Stimulated activated naive CD8-positive, alpha-beta T cell treated with anti-CD3 and anti-CD28 coated beads, Interleukin-15, Interleukin-2, amounts not matched to agents 100 ng/mL and 50 ng/mL, for 24 hours (primary cell): Measurements from ENCODE around the gene SIK2.

Experiments used
- H3K27ac Mint-ChIP-seq: one replicate; pipeline ENCODE4 v1.8.0; 2021; ENCODE audit warnings: mild to moderate bottlenecking, mixed read lengths
- H3K27me3 Mint-ChIP-seq: one replicate; pipeline ENCODE4 v1.8.0; 2021; ENCODE audit warnings: mixed read lengths
- H3K36me3 Mint-ChIP-seq: one replicate; pipeline ENCODE4 v1.8.0; 2021; ENCODE audit warnings: low read depth, mixed read lengths
- H3K4me1 Mint-ChIP-seq: one replicate; pipeline ENCODE4 v1.8.0; 2021; ENCODE audit warnings: low read depth, mixed read lengths
- H3K4me3 Mint-ChIP-seq: one replicate; pipeline ENCODE4 v1.8.0; 2021; ENCODE audit warnings: mild to moderate bottlenecking, mixed read lengths
- H3K9me3 Mint-ChIP-seq: one replicate; pipeline ENCODE4 v1.8.0; 2021; ENCODE audit warnings: mixed read lengths

SIK2 gene

DNA sequence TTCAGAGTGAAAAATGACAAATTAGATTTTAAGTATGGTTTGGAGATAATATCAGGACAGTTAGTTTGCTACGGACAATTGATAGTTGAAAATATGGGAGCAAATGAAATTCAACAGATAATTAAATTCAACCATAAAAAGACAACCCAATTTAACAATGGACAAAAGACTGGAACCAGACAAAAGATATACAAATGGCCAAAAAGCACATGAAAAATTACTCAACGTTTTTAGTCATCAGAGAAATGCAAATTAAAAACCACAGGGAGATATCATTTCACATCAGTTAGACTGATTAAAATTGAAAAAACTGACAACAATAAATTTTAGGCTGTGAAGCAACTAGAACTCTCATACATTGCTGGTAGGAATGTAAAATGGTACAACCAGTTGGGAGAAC is 27.2 kb downstream of the SIK2 start:
- peaks cover 20% of the 10 kb centered on the region for H3K36me3 Mint-ChIP-seq
- H3K4me3 Mint-ChIP-seq, result no peak overlapping the region
- no peaks in the 10 kb centered on the region for H3K9me3 Mint-ChIP-seq
- H3K4me1 Mint-ChIP-seq, result peaks cover 15% of the 10 kb centered on the region
- no peak overlapping the region for H3K27ac Mint-ChIP-seq
- H3K27me3 Mint-ChIP-seq, result no peaks in the 10 kb centered on the region

DNA sequence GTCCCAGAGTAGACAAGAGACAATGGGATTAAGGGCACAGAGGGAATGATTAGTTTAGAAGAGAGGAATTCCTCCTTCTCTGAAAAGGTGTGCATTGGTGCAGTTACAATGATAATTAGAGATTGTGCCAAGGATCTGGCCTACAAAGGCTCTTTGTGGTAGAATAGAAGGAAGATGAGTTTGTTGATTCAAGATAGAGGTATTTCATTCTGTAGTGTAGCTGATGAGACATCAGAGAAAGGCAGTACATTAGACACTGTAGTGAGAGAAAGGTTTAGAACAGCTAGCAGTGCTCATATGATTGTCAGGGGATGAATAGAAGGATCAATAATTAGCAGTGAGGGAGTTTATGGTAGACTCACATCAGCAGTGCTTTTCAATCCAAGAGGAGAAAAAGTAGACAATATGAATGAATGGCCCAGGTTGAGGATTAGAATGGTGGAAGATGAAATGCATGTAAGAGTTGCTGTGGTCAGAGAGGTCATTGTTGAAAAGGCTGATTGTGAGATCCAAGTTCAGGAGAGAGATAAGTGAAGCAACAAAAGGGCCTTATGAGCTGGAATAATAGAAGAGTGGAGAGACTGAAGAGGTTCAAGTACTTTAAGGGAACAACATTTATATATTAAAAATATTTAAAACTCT is 28.9 kb downstream of the SIK2 start:
- no peak overlapping the region for H3K27ac Mint-ChIP-seq
- H3K36me3 Mint-ChIP-seq, result peaks cover 11% of the 10 kb centered on the region
- no peaks in the 10 kb centered on the region for H3K27me3 Mint-ChIP-seq
- no peak overlapping the region for H3K4me3 Mint-ChIP-seq
- H3K4me1 Mint-ChIP-seq, result peaks cover 32% of the 10 kb centered on the region
- no peaks in the 10 kb centered on the region for H3K9me3 Mint-ChIP-seq

- H3K9me3 Mint-ChIP-seq, result no peaks in the 10 kb centered on the region
- no peak overlapping the region for H3K27ac Mint-ChIP-seq
- H3K4me3 Mint-ChIP-seq, result no peak overlapping the region
- H3K27me3 Mint-ChIP-seq, result no peaks in the 10 kb centered on the region
- peaks cover 36% of the 10 kb centered on the region for H3K4me1 Mint-ChIP-seq
- peaks cover 11% of the 10 kb centered on the region for H3K36me3 Mint-ChIP-seq
These were observed 29.4 kb downstream of the SIK2 start for GRCh38 chr11:111631666-111632039.

DNA sequence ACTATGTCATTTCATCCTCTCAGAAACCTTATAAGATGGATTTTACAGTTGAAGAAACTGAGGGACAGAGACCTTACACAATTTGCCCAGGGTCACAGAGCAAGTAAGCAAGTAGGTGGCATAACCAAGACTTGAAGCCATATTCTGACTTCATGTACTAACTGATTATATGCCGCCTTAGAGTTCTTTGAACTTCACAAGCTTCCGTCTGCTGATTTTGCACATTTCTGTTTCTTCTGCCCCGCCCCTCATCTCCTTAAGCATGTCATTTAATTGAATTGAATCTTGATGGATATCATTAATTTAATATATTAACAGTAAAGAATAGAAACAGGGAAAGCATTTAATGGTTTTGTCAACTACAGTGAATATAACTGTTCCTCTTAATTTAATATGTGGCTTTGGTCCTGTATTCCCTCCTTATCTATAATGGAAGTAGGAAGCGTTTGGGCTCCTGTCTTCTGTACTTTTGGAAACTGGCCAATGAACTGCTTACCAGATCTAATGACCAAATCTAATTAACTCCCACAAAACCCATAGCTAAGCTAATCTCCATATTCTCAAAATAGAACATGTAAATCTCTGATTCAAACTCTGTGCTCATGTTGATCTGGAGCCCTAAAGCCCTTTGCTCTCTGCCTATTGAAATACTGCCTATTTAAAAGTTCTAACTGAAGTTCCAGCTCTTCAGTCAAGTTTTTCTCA is 30.4 kb downstream of the SIK2 start:
- peaks cover 37% of the 10 kb centered on the region for H3K4me1 Mint-ChIP-seq
- H3K9me3 Mint-ChIP-seq, result no peaks in the 10 kb centered on the region
- H3K27me3 Mint-ChIP-seq, result no peaks in the 10 kb centered on the region
- no peak overlapping the region for H3K4me3 Mint-ChIP-seq
- peaks cover 11% of the 10 kb centered on the region for H3K36me3 Mint-ChIP-seq
- no peak overlapping the region for H3K27ac Mint-ChIP-seq

DNA sequence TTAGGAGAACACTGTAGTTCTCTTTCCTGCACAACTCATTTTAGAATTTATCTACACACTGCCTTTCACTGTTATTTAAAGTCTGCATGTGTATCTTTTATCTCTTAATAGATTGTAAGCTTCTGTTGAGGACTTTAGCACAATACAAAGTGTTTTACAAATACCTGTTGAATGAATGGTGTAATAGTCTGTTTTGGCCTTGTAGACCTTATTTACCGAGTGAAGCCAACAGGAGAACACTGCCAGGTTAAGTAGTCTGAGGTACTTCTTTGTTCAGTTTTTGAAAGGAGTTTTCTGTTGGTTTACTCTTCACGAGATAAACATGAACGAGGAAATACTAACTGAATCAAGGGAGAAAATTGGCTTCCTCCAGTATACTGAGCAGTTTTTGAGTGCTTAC is 31.0 kb downstream of the SIK2 start:
- H3K4me3 Mint-ChIP-seq, result no peak overlapping the region
- H3K27ac Mint-ChIP-seq, result no peak overlapping the region
- no peaks in the 10 kb centered on the region for H3K9me3 Mint-ChIP-seq
- peaks cover 43% of the 10 kb centered on the region for H3K4me1 Mint-ChIP-seq
- H3K36me3 Mint-ChIP-seq, result peaks cover 11% of the 10 kb centered on the region
- H3K27me3 Mint-ChIP-seq, result no peaks in the 10 kb centered on the region

DNA sequence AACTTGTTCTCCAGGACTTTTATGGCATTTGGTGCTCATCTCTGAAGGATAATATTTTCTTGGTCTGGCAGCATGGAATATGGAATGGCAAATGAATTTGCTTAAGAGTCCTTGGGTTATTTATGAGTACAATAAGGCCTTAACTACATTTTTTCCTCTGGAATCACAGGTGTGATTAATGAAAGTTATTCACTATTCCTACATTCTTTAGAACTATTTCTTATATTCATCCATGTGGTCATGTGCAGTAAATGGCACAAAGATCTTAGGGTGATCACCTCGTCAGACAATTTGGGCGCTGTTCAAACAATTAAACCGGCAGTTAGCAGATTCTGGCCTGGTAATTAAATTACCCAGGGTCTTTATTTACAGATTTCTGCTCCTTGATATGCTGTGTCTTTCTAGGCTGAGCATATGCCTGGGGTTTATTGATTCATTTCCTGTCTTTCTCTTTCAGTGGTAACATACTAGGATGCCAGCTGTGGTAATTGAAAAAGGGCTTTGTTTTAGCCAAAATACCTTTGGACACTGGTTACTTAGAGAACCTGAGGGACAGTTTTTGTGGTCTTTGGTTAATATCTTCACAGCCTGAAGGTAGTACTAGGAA is 31.6 kb downstream of the SIK2 start:
- H3K27ac Mint-ChIP-seq, result no peak overlapping the region
- H3K4me3 Mint-ChIP-seq, result no peak overlapping the region
- H3K36me3 Mint-ChIP-seq, result peaks cover 8% of the 10 kb centered on the region
- no peaks in the 10 kb centered on the region for H3K27me3 Mint-ChIP-seq
- no peaks in the 10 kb centered on the region for H3K9me3 Mint-ChIP-seq
- H3K4me1 Mint-ChIP-seq, result peaks cover 46% of the 10 kb centered on the region

GRCh38 chr11:111634981-111635705 is 32.9 kb downstream of the SIK2 start:
- Mint-ChIP-seq H3K27me3 (no peaks in the 10 kb centered on the region), H3K36me3 (peaks cover 14% of the 10 kb centered on the region), H3K4me3 (no peak overlapping the region), H3K4me1 (peaks cover 46% of the 10 kb centered on the region), H3K9me3 (no peaks in the 10 kb centered on the region), H3K27ac (no peak overlapping the region)

GRCh38 chr11:111635706-111636045 is 33.4 kb downstream of the SIK2 start:
- Mint-ChIP-seq H3K9me3 (no peaks in the 10 kb centered on the region), H3K36me3 (peaks cover 15% of the 10 kb centered on the region), H3K4me3 (no peak overlapping the region), H3K4me1 (peaks cover 46% of the 10 kb centered on the region), H3K27ac (no peak overlapping the region), H3K27me3 (no peaks in the 10 kb centered on the region)

- H3K36me3 Mint-ChIP-seq, result peaks cover 25% of the 10 kb centered on the region
- H3K27me3 Mint-ChIP-seq, result no peaks in the 10 kb centered on the region
- H3K4me1 Mint-ChIP-seq, result peaks cover 46% of the 10 kb centered on the region
- no peak overlapping the region for H3K27ac Mint-ChIP-seq
- no peaks in the 10 kb centered on the region for H3K9me3 Mint-ChIP-seq
- H3K4me3 Mint-ChIP-seq, result no peak overlapping the region
These were observed 35.6 kb downstream of the SIK2 start for GRCh38 chr11:111637885-111638284.

- no peaks in the 10 kb centered on the region for H3K9me3 Mint-ChIP-seq
- peaks cover 36% of the 10 kb centered on the region for H3K4me1 Mint-ChIP-seq
- no peak overlapping the region for H3K4me3 Mint-ChIP-seq
- H3K27ac Mint-ChIP-seq, result no peak overlapping the region
- H3K36me3 Mint-ChIP-seq, result peaks cover 23% of the 10 kb centered on the region
- H3K27me3 Mint-ChIP-seq, result no peaks in the 10 kb centered on the region
These were observed 37.1 kb downstream of the SIK2 start for GRCh38 chr11:111639226-111639925.

DNA sequence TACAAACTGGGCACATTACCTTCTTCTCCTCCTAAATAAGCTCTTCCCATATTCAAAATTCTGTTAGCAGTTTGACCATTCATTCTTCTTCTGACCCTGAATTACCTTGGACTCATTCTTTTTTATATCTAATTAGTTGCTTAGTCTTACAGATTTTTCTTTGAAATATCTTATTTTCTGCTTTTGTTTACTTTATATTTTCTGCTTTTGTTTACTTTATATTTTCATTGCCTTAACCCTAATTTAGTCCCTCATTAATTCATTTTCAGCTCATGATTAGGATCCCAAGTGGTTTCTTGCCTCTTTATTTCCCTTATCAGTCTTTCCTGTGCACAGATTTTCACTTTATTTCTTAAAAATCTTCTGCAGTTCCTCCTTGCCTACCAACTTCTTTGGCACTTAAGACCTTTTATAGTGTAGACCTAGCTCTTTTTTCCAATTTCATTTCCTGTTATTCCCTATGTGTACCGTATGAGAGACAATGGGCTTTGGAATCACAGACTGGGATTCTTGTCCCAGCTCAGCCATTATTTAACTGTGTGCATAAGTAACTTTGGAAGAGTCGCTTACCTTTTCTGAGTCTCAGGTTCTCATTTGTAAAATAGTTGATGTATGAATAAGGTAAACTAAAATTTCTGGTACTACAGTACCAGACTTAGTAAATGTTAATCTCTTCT is 39.2 kb downstream of the SIK2 start:
- Mint-ChIP-seq H3K4me1 (peaks cover 15% of the 10 kb centered on the region), H3K36me3 (peaks cover 19% of the 10 kb centered on the region), H3K27me3 (no peaks in the 10 kb centered on the region), H3K4me3 (no peak overlapping the region), H3K9me3 (no peaks in the 10 kb centered on the region), H3K27ac (no peak overlapping the region)

GRCh38 chr11:111642542-111642941 is 40.3 kb downstream of the SIK2 start:
- no peak overlapping the region for H3K27ac Mint-ChIP-seq
- H3K36me3 Mint-ChIP-seq, result peaks cover 19% of the 10 kb centered on the region
- H3K4me1 Mint-ChIP-seq, result peaks cover 13% of the 10 kb centered on the region
- H3K27me3 Mint-ChIP-seq, result no peaks in the 10 kb centered on the region
- H3K9me3 Mint-ChIP-seq, result no peaks in the 10 kb centered on the region
- no peak overlapping the region for H3K4me3 Mint-ChIP-seq

GRCh38 chr11:111644922-111645321 is 42.7 kb downstream of the SIK2 start:
- Mint-ChIP-seq H3K36me3 (peaks cover 13% of the 10 kb centered on the region), H3K4me3 (no peak overlapping the region), H3K27me3 (no peaks in the 10 kb centered on the region), H3K9me3 (no peaks in the 10 kb centered on the region), H3K4me1 (no peaks in the 10 kb centered on the region), H3K27ac (no peak overlapping the region)

- H3K27me3 Mint-ChIP-seq, result no peaks in the 10 kb centered on the region
- no peaks in the 10 kb centered on the region for H3K9me3 Mint-ChIP-seq
- H3K4me3 Mint-ChIP-seq, result no peak overlapping the region
- H3K4me1 Mint-ChIP-seq, result no peaks in the 10 kb centered on the region
- H3K36me3 Mint-ChIP-seq, result peaks cover 10% of the 10 kb centered on the region
- H3K27ac Mint-ChIP-seq, result no peak overlapping the region
These were observed 43.5 kb downstream of the SIK2 start for GRCh38 chr11:111645657-111646316.
